ENCODE results near the gene OSBPL2. TPM values are rescaled to one million over a fixed set of nuclear protein-coding genes. Genes with fewer than 3 reads are reported as not detected.

Gene OSBPL2
- total and polyA plus RNA-seq, 2 experiments from 2014 or later = 37.5 to 43.4 TPM

- H3K27me3 ChIP-seq = no peaks in the 10 kb centered on the region
- no peak overlapping the region for H3K4me3 ChIP-seq
- H3K36me3 ChIP-seq = peaks cover 28% of the 10 kb centered on the region
- no peak for TF ChIP-seq CTCF (IDR thresholded peaks at IDR 0.05; ENCODE audit: low read depth, low read length)
- H3K9me3 ChIP-seq (ENCODE audit: low read depth) = no peaks in the 10 kb centered on the region
- no peaks in the 10 kb centered on the region for H3K4me1 ChIP-seq (ENCODE audit: low read depth)
- no peak overlapping the region for H3K27ac ChIP-seq
- DNase-seq (ENCODE audit: low read depth in 1 of 2, low spot score in 1 of 2) = no peak
Observed at GRCh38 chr20:62322492-62323041, 84.2 kb downstream of the OSBPL2 start.

- no peak for TF ChIP-seq CTCF (IDR thresholded peaks at IDR 0.05; ENCODE audit: low read depth, low read length)
- Histone ChIP-seq H3K4me3 (no peak overlapping the region), H3K27me3 (no peaks in the 10 kb centered on the region), H3K27ac (no peak overlapping the region), H3K4me1 (ENCODE audit: low read depth) (no peaks in the 10 kb centered on the region), H3K9me3 (ENCODE audit: low read depth) (no peaks in the 10 kb centered on the region), H3K36me3 (peaks cover 36% of the 10 kb centered on the region)
- DNase-seq (ENCODE audit: low read depth in 1 of 2, low spot score in 1 of 2) = no peak
Observed at GRCh38 chr20:62323146-62323979, 85.0 kb downstream of the OSBPL2 start.

- Histone ChIP-seq H3K36me3 (peaks cover 38% of the 10 kb centered on the region), H3K4me1 (ENCODE audit: low read depth) (no peaks in the 10 kb centered on the region), H3K27ac (no peak overlapping the region), H3K4me3 (no peak overlapping the region), H3K9me3 (ENCODE audit: low read depth) (no peaks in the 10 kb centered on the region), H3K27me3 (no peaks in the 10 kb centered on the region)
- TF ChIP-seq CTCF (IDR thresholded peaks at IDR 0.05; ENCODE audit: low read depth, low read length) = no peak
- no peak for DNase-seq (ENCODE audit: low read depth in 1 of 2, low spot score in 1 of 2)
Observed at GRCh38 chr20:62323980-62324906, 85.9 kb downstream of the OSBPL2 start.

GRCh38 chr20:62325172-62325905 is 87.0 kb downstream of the OSBPL2 start:
- Histone ChIP-seq H3K27ac (no peak overlapping the region), H3K27me3 (no peaks in the 10 kb centered on the region), H3K4me3 (no peak overlapping the region), H3K36me3 (peaks cover 38% of the 10 kb centered on the region), H3K4me1 (ENCODE audit: low read depth) (no peaks in the 10 kb centered on the region), H3K9me3 (ENCODE audit: low read depth) (no peaks in the 10 kb centered on the region)
- no peak for DNase-seq (ENCODE audit: low read depth in 1 of 2, low spot score in 1 of 2)
- TF ChIP-seq CTCF (IDR thresholded peaks at IDR 0.05; ENCODE audit: low read depth, low read length) = no peak

- no peak for DNase-seq (ENCODE audit: low read depth in 1 of 2, low spot score in 1 of 2)
- Histone ChIP-seq H3K36me3 (peaks cover 42% of the 10 kb centered on the region), H3K27me3 (no peaks in the 10 kb centered on the region), H3K4me3 (no peak overlapping the region), H3K9me3 (ENCODE audit: low read depth) (no peaks in the 10 kb centered on the region), H3K27ac (no peak overlapping the region), H3K4me1 (ENCODE audit: low read depth) (no peaks in the 10 kb centered on the region)
- no peak for TF ChIP-seq CTCF (IDR thresholded peaks at IDR 0.05; ENCODE audit: low read depth, low read length)
Observed at GRCh38 chr20:62326559-62326958, 88.2 kb downstream of the OSBPL2 start.
